HEK293 (cell line): ENCODE results near the gene PALB2.

Experiments
- EGR2 ChIP-seq: fragments of 450-650 bp; formaldehyde crosslinking; IDR thresholded peaks from 2 replicates; pipeline ENCODE4 v1.5.1; 2016; ENCODE audit warnings: low read depth, missing biosample characterization, missing genetic modification characterization
- FEZF1 ChIP-seq: fragments of 450-650 bp; formaldehyde crosslinking; IDR thresholded peaks from 2 replicates; pipeline ENCODE4 v1.5.1; 2016; ENCODE audit warnings: missing biosample characterization, missing genetic modification characterization
- GLIS2 ChIP-seq: fragments of 450-650 bp; formaldehyde crosslinking; IDR thresholded peaks from 2 replicates; pipeline ENCODE4 v1.5.1; 2016; ENCODE audit warnings: missing biosample characterization, missing genetic modification characterization
- HIC1 ChIP-seq: fragments of 450-650 bp; formaldehyde crosslinking; IDR thresholded peaks from 2 replicates; pipeline ENCODE4 v1.5.1; 2016; ENCODE audit warnings: missing biosample characterization, missing genetic modification characterization
- KLF7 ChIP-seq: fragments of 450-650 bp; formaldehyde crosslinking; IDR thresholded peaks from 2 replicates; pipeline ENCODE4 v1.5.1; 2016; ENCODE audit warnings: missing biosample characterization, missing genetic modification characterization, borderline replicate concordance
- KLF8 ChIP-seq: fragments of 450-650 bp; formaldehyde crosslinking; IDR thresholded peaks from 2 replicates; pipeline ENCODE4 v1.5.1; 2016; ENCODE audit warnings: missing biosample characterization, missing genetic modification characterization
- MYNN ChIP-seq: fragments of 450-650 bp; formaldehyde crosslinking; IDR thresholded peaks from 2 replicates; pipeline ENCODE4 v1.5.1; 2016; ENCODE audit warnings: missing biosample characterization, missing genetic modification characterization, borderline replicate concordance
- PRDM1 ChIP-seq: fragments of 450-650 bp; formaldehyde crosslinking; IDR thresholded peaks from 2 replicates; pipeline ENCODE4; 2016; ENCODE audit warnings: missing biosample characterization, missing genetic modification characterization
- PRDM2 ChIP-seq: fragments of 450-650 bp; formaldehyde crosslinking; IDR thresholded peaks from 2 replicates; pipeline ENCODE4 v1.5.1; 2016; ENCODE audit warnings: missing biosample characterization, missing genetic modification characterization, borderline replicate concordance
- PRDM4 ChIP-seq: fragments of 450-650 bp; formaldehyde crosslinking; IDR thresholded peaks from 2 replicates; pipeline ENCODE4 v1.5.1; 2017; ENCODE audit warnings: missing biosample characterization, missing genetic modification characterization
- PRDM6 ChIP-seq: fragments of 450-650 bp; formaldehyde crosslinking; IDR thresholded peaks from 2 replicates; pipeline ENCODE4 v1.5.1; 2017; ENCODE audit warnings: missing biosample characterization, missing genetic modification characterization
- SCRT1 ChIP-seq: fragments of 450-650 bp; formaldehyde crosslinking; IDR thresholded peaks from 2 replicates; pipeline ENCODE4 v1.5.1; 2016; ENCODE audit warnings: missing biosample characterization, missing genetic modification characterization, borderline replicate concordance
- ZNF155 ChIP-seq: fragments of 450-650 bp; formaldehyde crosslinking; IDR thresholded peaks from 2 replicates; pipeline ENCODE4 v1.5.1; 2016; ENCODE audit warnings: missing biosample characterization, missing genetic modification characterization
- ZNF175 ChIP-seq: fragments of 450-650 bp; formaldehyde crosslinking; IDR thresholded peaks from 2 replicates; pipeline ENCODE4 v1.5.1; 2016; ENCODE audit warnings: missing biosample characterization, missing genetic modification characterization
- ZNF280D ChIP-seq: fragments of 450-650 bp; formaldehyde crosslinking; IDR thresholded peaks from 2 replicates; pipeline ENCODE4 v1.5.1; 2016; ENCODE audit warnings: missing biosample characterization, missing genetic modification characterization
- ZNF426 ChIP-seq: fragments of 450-650 bp; formaldehyde crosslinking; IDR thresholded peaks from 2 replicates; pipeline ENCODE4 v1.5.1; 2017; ENCODE audit warnings: missing biosample characterization, missing genetic modification characterization, mild to moderate bottlenecking, inconsistent platforms, moderate library complexity
- ZNF449 ChIP-seq: fragments of 450-650 bp; formaldehyde crosslinking; IDR thresholded peaks from 2 replicates; pipeline ENCODE4 v1.5.1; 2017; ENCODE audit warnings: missing biosample characterization, mild to moderate bottlenecking, missing genetic modification characterization, moderate library complexity
- ZNF610 ChIP-seq: fragments of 450-650 bp; formaldehyde crosslinking; IDR thresholded peaks from 2 replicates; pipeline ENCODE4 v1.5.1; 2016; ENCODE audit warnings: missing biosample characterization, missing genetic modification characterization, borderline replicate concordance
- ZNF747 ChIP-seq: fragments of 450-650 bp; formaldehyde crosslinking; IDR thresholded peaks from 2 replicates; pipeline ENCODE4 v1.5.1; 2016; ENCODE audit warnings: missing biosample characterization, missing genetic modification characterization
- ZNF792 ChIP-seq: fragments of 450-650 bp; formaldehyde crosslinking; IDR thresholded peaks from 2 replicates; pipeline ENCODE4 v1.5.1; 2016; ENCODE audit warnings: missing biosample characterization, missing genetic modification characterization

PALB2 gene

GRCh38 chr16:23678430-23679273 lies 37.5 kb upstream of the PALB2 start, which contains the start of gene PLK1 (continued):
- TF ChIP-seq PRDM2 (tag by site-specific recombination): no peak
- no peak for TF ChIP-seq EGR2 (tag by site-specific recombination)
- no peak for TF ChIP-seq SCRT1 (tag by site-specific recombination)
- TF ChIP-seq ZNF449 (tag by site-specific recombination): no peak
- TF ChIP-seq ZNF792 (tag by site-specific recombination): no peak
- no peak for TF ChIP-seq PRDM4 (tag by site-specific recombination)
- TF ChIP-seq PRDM1 (tag by site-specific recombination): peak; percentile 84
- no peak for TF ChIP-seq ZNF280D (tag by site-specific recombination)
- TF ChIP-seq ZNF610 (tag by site-specific recombination): peak; percentile 60; the same call in 1 of the 2 replicates
- TF ChIP-seq GLIS2 (tag by site-specific recombination): no peak
- TF ChIP-seq ZNF426 (tag by site-specific recombination): no peak
- TF ChIP-seq KLF8 (tag by site-specific recombination): peak; percentile 70
- TF ChIP-seq ZNF155 (tag by site-specific recombination): no peak
- TF ChIP-seq HIC1 (tag by site-specific recombination): no peak
- no peak for TF ChIP-seq ZNF175 (tag by site-specific recombination)
- no peak for TF ChIP-seq PRDM6
- no peak for TF ChIP-seq ZNF747
- TF ChIP-seq FEZF1 (tag by site-specific recombination): no peak
- TF ChIP-seq KLF7 (tag by site-specific recombination): no peak; the same call in 1 of the 2 replicates
- TF ChIP-seq MYNN: no peak
